H9 (cell line): Measurements from ENCODE around the gene SPATS2. TPM values are rescaled to one million over a fixed set of nuclear protein-coding genes. Genes with fewer than 3 reads are reported as not detected.

ENCODE experiments used
- DNase-seq: peaks from one replicate; pipeline ENCODE4 v3.0.0-alpha.2; 2017
- H2AFZ ChIP-seq: one replicate; pipeline ENCODE4 v1.6.1; 2013; ENCODE audit warnings: mild to moderate bottlenecking, low read length, control low read depth, moderate library complexity
- H2AK5ac ChIP-seq: 2 replicates; pipeline ENCODE4 v1.6.1; 2013; ENCODE audit warnings: low read length, control low read depth, mixed read lengths; ENCODE audit not compliant: insufficient read length
- H2BK120ac ChIP-seq: one replicate; pipeline ENCODE4 v1.6.1; 2013; ENCODE audit warnings: low read depth, mild to moderate bottlenecking, low read length, control low read depth, inconsistent platforms; ENCODE audit not compliant: poor library complexity, severe bottlenecking
- H2BK12ac ChIP-seq: 2 replicates; pipeline ENCODE4 v1.6.1; 2013; ENCODE audit warnings: low read length, control low read depth, mixed read lengths, low read depth; ENCODE audit not compliant: insufficient read length
- H2BK15ac ChIP-seq: 2 replicates; pipeline ENCODE4 v1.6.1; 2013; ENCODE audit warnings: low read depth, low read length, control low read depth
- H2BK20ac ChIP-seq: one replicate; pipeline ENCODE4 v1.6.1; 2013; ENCODE audit warnings: low read depth, mild to moderate bottlenecking, low read length, control low read depth, inconsistent platforms; ENCODE audit not compliant: poor library complexity, severe bottlenecking
- H2BK5ac ChIP-seq: 2 replicates; pipeline ENCODE4 v1.6.1; 2013; ENCODE audit warnings: low read length, control low read depth, mixed read lengths; ENCODE audit not compliant: insufficient read length
- H3K14ac ChIP-seq: 2 replicates; pipeline ENCODE4 v1.6.1; 2013; ENCODE audit warnings: low read length, control low read depth; ENCODE audit not compliant: insufficient read depth
- H3K18ac ChIP-seq: 2 replicates; pipeline ENCODE4 v1.6.1; 2013; ENCODE audit warnings: low read depth, mild to moderate bottlenecking, mixed read lengths, low read length, control low read depth; ENCODE audit not compliant: insufficient read length
- H3K23ac ChIP-seq: 2 replicates; pipeline ENCODE4 v1.6.1; 2013; ENCODE audit warnings: low read length, control low read depth, mixed read lengths, low read depth; ENCODE audit not compliant: insufficient read length
- H3K23me2 ChIP-seq: 2 replicates; pipeline ENCODE4 v1.6.1; 2013; ENCODE audit warnings: low read depth, mild to moderate bottlenecking, mixed read lengths, low read length, control low read depth; ENCODE audit not compliant: insufficient read length, poor library complexity, severe bottlenecking
- H3K27ac ChIP-seq: 2 replicates; pipeline ENCODE4 v1.5.1; 2013; ENCODE audit warnings: low read length, control low read depth, mixed read lengths, low read depth; ENCODE audit not compliant: insufficient read length
- H3K27me3 ChIP-seq: 2 replicates; pipeline ENCODE4 v1.6.1; 2013; ENCODE audit warnings: low read length, control low read depth, inconsistent platforms; ENCODE audit not compliant: insufficient read depth
- H3K4ac ChIP-seq: 2 replicates; pipeline ENCODE4 v1.6.1; 2013; ENCODE audit warnings: low read depth, mild to moderate bottlenecking, control low read depth, inconsistent platforms, low read length, moderate library complexity
- H3K4me1 ChIP-seq: 2 replicates; pipeline ENCODE4 v1.6.1; 2013; ENCODE audit warnings: low read length, control low read depth, inconsistent platforms; ENCODE audit not compliant: insufficient read depth
- H3K4me2 ChIP-seq: 2 replicates; pipeline ENCODE4 v1.6.1; 2013; ENCODE audit warnings: low read length, control low read depth, mixed read lengths; ENCODE audit not compliant: insufficient read length, insufficient read depth
- H3K56ac ChIP-seq: 2 replicates; pipeline ENCODE4 v1.6.1; 2013; ENCODE audit warnings: low read depth, mild to moderate bottlenecking, mixed read lengths, low read length, control low read depth; ENCODE audit not compliant: insufficient read length
- H3K79me1 ChIP-seq: 2 replicates; pipeline ENCODE4 v1.6.1; 2013; ENCODE audit warnings: low read depth, mild to moderate bottlenecking, moderate library complexity, low read length, control low read depth, inconsistent platforms; ENCODE audit not compliant: insufficient read depth, poor library complexity, severe bottlenecking
- H3K79me2 ChIP-seq: 2 replicates; pipeline ENCODE4 v1.6.1; 2013; ENCODE audit warnings: low read length, control low read depth, inconsistent platforms; ENCODE audit not compliant: insufficient read depth
- H3K9ac ChIP-seq: 2 replicates; pipeline ENCODE4 v1.6.1; 2013; ENCODE audit warnings: low read length, control low read depth, mixed read lengths; ENCODE audit not compliant: insufficient read length; ENCODE audit errors: extremely low read depth
- H3K9me3 ChIP-seq: one replicate; pipeline ENCODE4 v1.6.1; 2013; ENCODE audit warnings: low read depth, low read length, inconsistent platforms; ENCODE audit not compliant: control insufficient read depth
- H3T11ph ChIP-seq: one replicate; pipeline ENCODE4 v1.6.1; 2013; ENCODE audit warnings: mild to moderate bottlenecking, low read length, control low read depth, inconsistent platforms
- H4K20me1 ChIP-seq: one replicate; pipeline ENCODE4 v1.6.1; 2013; ENCODE audit not compliant: control insufficient read depth, insufficient read length, insufficient read depth
- H4K5ac ChIP-seq: 2 replicates; pipeline ENCODE4 v1.6.1; 2013; ENCODE audit warnings: low read depth, mild to moderate bottlenecking, mixed read lengths, low read length, control low read depth; ENCODE audit not compliant: insufficient read length
- H4K8ac ChIP-seq: replicated peaks from 2 replicates; pipeline ENCODE4 v1.6.1; 2013; ENCODE audit warnings: low read length, control low read depth, mixed read lengths, low read depth; ENCODE audit not compliant: insufficient read length
- H4K91ac ChIP-seq: 2 replicates; pipeline ENCODE4 v1.6.1; 2013; ENCODE audit warnings: low read depth, mild to moderate bottlenecking, moderate library complexity, mixed read lengths, low read length, control low read depth; ENCODE audit not compliant: insufficient read length
- H3K27ac Mint-ChIP-seq, 3 experiments: 2 replicates in 2 of 3; 3 replicates in 1 of 3; pipeline ENCODE4 v1.8.0; 2020 to 2021; ENCODE audit warnings: mixed read lengths in 3 of 3, mild to moderate bottlenecking in 1 of 3, moderate library complexity in 1 of 3
- H3K27me3 Mint-ChIP-seq: 2 replicates; pipeline ENCODE4 v1.8.0; 2021; ENCODE audit warnings: low read depth, mild to moderate bottlenecking, moderate library complexity, mixed read lengths
- H3K36me3 Mint-ChIP-seq, 3 experiments: 2 replicates in 2 of 3; 3 replicates in 1 of 3; pipeline ENCODE4 v1.8.0; 2020 to 2021; ENCODE audit warnings: low read depth in 3 of 3, mixed read lengths in 3 of 3; ENCODE audit not compliant: insufficient read depth in 1 of 3
- H3K4me1 Mint-ChIP-seq, 2 experiments: 2 replicates each; pipeline ENCODE4 v1.8.0; 2020; ENCODE audit warnings: mixed read lengths in 2 of 2
- H3K4me3 Mint-ChIP-seq, 2 experiments: 2 replicates in 1 of 2; 3 replicates in 1 of 2; pipeline ENCODE4 v1.8.0; 2020 to 2021; ENCODE audit warnings: mild to moderate bottlenecking in 2 of 2, mixed read lengths in 2 of 2, moderate library complexity in 1 of 2
- H3K9me3 Mint-ChIP-seq, 2 experiments: 2 replicates in 1 of 2; 3 replicates in 1 of 2; pipeline ENCODE4 v1.8.0; 2020; ENCODE audit warnings: mild to moderate bottlenecking in 2 of 2, mixed read lengths in 2 of 2, moderate library complexity in 1 of 2
- CTCF ChIP-seq: fragments of 200-600 bp; sonication (generic); conservative IDR thresholded peaks from 3 replicates; pipeline ENCODE4 v1.8.0; 2021; ENCODE audit warnings: antibody characterized with exemption, mild to moderate bottlenecking
- WGBS: extraction: QIAGEN DNeasy Blood & Tissue Kit; methylation state at CpG from one replicate; pipeline ENCODE4 v1.1.7; 2013; ENCODE audit warnings: missing lambda C conversion rate, low lambda C conversion rate, mixed read lengths; ENCODE audit not compliant: insufficient read length; ENCODE audit errors: extremely low coverage; 5-methylcytosine and 5-hydroxymethylcytosine counted together
- total RNA-seq: library from RNA; stranded (reverse); gene quantifications from 2 replicates; pipeline ENCODE4 v1.2.1, GENCODE V29; 2021

The SPATS2 gene
- total RNA-seq, 1 experiment from 2014 or later = 17.1 TPM

DNA sequence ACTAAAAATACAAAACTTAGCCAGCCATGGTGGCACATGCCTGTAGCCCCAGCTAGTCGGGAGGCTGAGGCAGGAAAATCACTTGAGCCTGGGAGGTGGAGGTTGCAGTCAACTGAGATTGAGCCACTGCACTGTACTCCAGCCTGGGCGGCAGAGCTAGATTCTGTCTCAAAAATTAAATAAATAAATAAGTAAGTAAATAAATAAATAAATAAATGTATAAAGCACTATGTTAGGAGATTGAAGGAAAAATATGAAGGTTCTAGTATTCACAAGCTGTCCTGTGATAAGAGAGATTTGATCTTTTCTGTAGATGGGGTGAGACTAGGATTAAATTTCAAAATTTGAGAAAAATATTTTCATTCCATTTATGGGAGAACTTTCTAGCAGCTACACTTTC, 14.9 kb upstream of the SPATS2 start:
- Histone ChIP-seq H3K23me2 (peaks cover 6% of the 10 kb centered on the region), H3K79me1 (no peaks in the 10 kb centered on the region), H2BK12ac (no peak overlapping the region), H3K27ac (no peak overlapping the region), H3K4me2 (no peak overlapping the region), H4K91ac (no peak overlapping the region), H4K8ac (no peak overlapping the region), H3K79me2 (no peaks in the 10 kb centered on the region), H4K5ac (no peak overlapping the region), H2BK20ac (no peak overlapping the region), H3K9me3 (no peaks in the 10 kb centered on the region), H2BK15ac (no peak overlapping the region), H4K20me1 (no peaks in the 10 kb centered on the region), H3K27me3 (peaks cover 17% of the 10 kb centered on the region), H3K4me1 (no peaks in the 10 kb centered on the region), H3K4ac (no peak overlapping the region), H2AFZ (no peak overlapping the region), H2AK5ac (no peak overlapping the region), H3K56ac (no peak overlapping the region), H3K14ac (no peak overlapping the region), H2BK120ac (no peak overlapping the region), H3K18ac (no peak overlapping the region), H3K23ac (no peak overlapping the region), H3T11ph (no peak overlapping the region), H2BK5ac (no peak overlapping the region), H3K9ac (no peak overlapping the region)
- Mint-ChIP-seq H3K27me3 (peaks cover 51% of the 10 kb centered on the region), H3K9me3 (no peaks in the 10 kb centered on the region), H3K36me3 (no peaks in the 10 kb centered on the region; a peak in 1 of 7 replicates), H3K4me1 (peaks cover 8% of the 10 kb centered on the region in 2 experiments), H3K27ac (no peak overlapping the region), H3K4me3 (no peak overlapping the region)
- no CpG with 5 or more reads among the region's 2 CpGs for WGBS
- no peak for DNase-seq
- no peak for TF ChIP-seq CTCF
